Activated naive CD4-positive, alpha-beta T cell treated with anti-CD3 and anti-CD28 coated beads, Interleukin-2, amount 10 ng/mL, durations not matched to agents 7 days and 5 days (primary cell): ENCODE data around the gene RAB12.
"Not testable (repeated sequence)": the region's sequence is repeated elsewhere in the genome, so short reads cannot be mapped to it uniquely, and the experiment has no call there.

Experiments used
- CTCF ChIA-PET: fragments of 350-600 bp; sonication (Branson Sonifier 250); formaldehyde crosslinking; loops from one replicate; lab custom pipeline; 2021; ENCODE audit warnings: antibody characterized with exemption; lab: Charles Lee
- DNase-seq: peaks from one replicate; pipeline ENCODE4 v3.0.0-alpha.2; 2020
- H3K27ac Mint-ChIP-seq: one replicate; pipeline ENCODE4 v1.8.0; 2021; ENCODE audit warnings: mild to moderate bottlenecking, moderate library complexity, mixed read lengths
- H3K27me3 Mint-ChIP-seq: one replicate; pipeline ENCODE4 v1.8.0; 2021; ENCODE audit warnings: mild to moderate bottlenecking, mixed read lengths
- H3K36me3 Mint-ChIP-seq: one replicate; pipeline ENCODE4 v1.8.0; 2021; ENCODE audit warnings: mixed read lengths
- H3K4me1 Mint-ChIP-seq: one replicate; pipeline ENCODE4 v1.8.0; 2021; ENCODE audit warnings: mixed read lengths
- H3K4me3 Mint-ChIP-seq: one replicate; pipeline ENCODE4 v1.8.0; 2021; ENCODE audit warnings: mild to moderate bottlenecking, moderate library complexity, mixed read lengths
- H3K9me3 Mint-ChIP-seq: one replicate; pipeline ENCODE4 v1.8.0; 2021; ENCODE audit warnings: mixed read lengths

RAB12 gene

DNA sequence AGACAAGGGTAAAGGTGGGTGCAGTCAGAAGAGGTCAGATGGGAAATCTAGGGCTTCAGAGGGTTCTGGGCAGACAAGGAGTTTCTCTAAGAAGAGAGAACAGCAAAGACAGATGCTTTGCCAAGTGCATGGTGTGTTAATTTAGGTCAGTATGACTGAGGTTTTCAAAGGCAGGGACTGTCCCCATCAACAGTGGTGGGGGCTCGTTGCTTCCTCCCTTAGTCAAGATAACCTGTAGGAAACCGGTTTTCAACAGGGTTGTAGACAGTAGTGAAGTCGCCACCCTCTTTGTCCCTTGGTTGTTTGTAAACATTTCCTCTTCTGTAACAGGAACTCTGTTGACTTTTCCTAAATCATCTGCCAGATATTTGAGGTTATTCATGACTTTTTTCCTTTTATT lies 11.6 kb downstream of the RAB12 start:
- peaks cover 27% of the 10 kb centered on the region for H3K4me1 Mint-ChIP-seq
- H3K36me3 Mint-ChIP-seq = peaks cover 47% of the 10 kb centered on the region
- CTCF ChIA-PET = no interaction called here
- no peak for DNase-seq
- H3K27ac Mint-ChIP-seq = no peak overlapping the region
- H3K27me3 Mint-ChIP-seq = no peaks in the 10 kb centered on the region
- H3K9me3 Mint-ChIP-seq = peaks cover 8% of the 10 kb centered on the region
- H3K4me3 Mint-ChIP-seq = no peak overlapping the region

DNA sequence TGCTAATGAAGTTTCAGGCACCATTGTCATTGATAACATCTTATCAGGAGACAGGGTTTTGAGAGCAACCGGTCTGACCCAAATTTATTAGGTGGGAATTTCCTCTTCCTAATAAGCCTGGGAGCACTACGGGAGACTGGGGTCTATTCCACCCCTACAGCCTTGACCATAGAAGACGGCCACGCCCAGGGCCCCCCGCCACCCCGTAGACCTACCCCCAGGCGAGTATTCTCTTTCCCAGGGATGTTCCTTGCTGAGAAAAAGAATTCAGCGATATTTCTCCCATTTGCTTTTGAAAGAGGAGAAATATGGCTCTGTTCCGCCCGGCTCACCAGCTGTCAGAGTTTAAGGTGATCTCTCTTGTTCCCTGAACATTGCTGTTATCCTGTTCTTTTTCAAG lies 13.4 kb downstream of the RAB12 start:
- H3K27ac Mint-ChIP-seq, H3K27me3 Mint-ChIP-seq, H3K4me3 Mint-ChIP-seq, DNase-seq, H3K9me3 Mint-ChIP-seq, CTCF ChIA-PET: not testable (repeated sequence)
- Mint-ChIP-seq H3K4me1 (peaks cover 27% of the 10 kb centered on the region), H3K36me3 (peaks cover 58% of the 10 kb centered on the region)

DNA sequence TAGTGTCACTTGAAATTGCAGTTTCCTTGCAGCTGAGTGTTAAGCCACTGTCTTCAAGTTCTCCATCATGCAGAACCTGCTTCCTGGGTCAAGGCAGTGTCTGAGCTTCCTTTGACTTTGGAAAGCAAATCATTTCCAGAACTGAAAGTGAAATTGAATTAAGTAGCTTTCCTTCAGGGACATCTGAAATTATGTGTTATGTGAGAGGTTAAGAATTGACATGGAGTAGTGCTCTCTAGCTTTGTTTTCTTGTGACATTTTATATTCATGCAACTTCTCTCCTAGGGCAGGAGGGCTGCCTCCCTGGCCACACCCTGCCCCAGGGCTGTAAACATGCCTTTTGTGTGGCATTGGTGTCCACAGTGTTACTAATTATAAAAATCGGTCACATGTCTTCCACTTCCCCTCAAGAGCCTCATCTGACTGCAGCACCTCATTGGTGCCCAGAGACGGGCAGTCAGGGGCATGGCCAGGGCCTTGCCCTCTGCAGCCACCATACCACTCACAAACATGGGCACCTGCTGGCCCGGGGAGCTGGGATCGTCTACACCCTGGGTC lies 14.4 kb downstream of the RAB12 start:
- CTCF ChIA-PET = no interaction called here
- H3K27me3 Mint-ChIP-seq = no peaks in the 10 kb centered on the region
- peak overlapping the region; percentile 34 for H3K4me3 Mint-ChIP-seq
- peaks cover 56% of the 10 kb centered on the region for H3K36me3 Mint-ChIP-seq
- peaks cover 8% of the 10 kb centered on the region for H3K9me3 Mint-ChIP-seq
- peak; percentile 27 for DNase-seq
- H3K27ac Mint-ChIP-seq = peak overlapping the region; percentile 78
- H3K4me1 Mint-ChIP-seq = peaks cover 27% of the 10 kb centered on the region

DNA sequence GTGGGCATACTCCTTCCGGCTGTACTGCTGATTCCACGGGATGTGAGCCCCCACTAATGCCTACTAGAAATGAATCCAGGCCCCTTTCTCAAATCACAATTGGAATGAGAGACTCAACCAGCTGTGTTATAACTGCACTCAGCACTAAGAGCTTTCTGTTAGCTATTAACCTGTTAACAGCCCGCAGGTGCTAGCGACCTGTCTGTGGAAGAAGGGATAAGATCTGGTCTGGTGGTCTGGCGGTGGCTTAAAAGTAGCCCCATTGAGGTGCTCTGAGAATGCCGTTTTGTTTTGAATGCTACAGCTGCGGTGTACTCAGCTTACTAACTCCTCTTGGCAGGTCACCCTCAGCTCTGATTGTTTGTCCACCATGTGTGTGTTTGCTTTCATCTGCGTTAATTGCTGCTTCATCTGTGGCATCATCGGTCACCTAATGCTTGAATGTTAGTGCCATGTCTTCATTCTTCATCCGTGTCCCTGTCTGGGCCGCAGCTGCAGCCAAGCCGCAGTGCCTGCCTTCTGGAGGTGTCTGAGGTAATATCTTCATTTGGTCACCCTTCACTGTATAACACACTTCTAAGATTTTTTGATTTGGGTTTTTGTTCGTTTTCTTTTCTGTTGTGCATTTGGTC lies 16.3 kb downstream of the RAB12 start:
- Mint-ChIP-seq H3K36me3 (peaks cover 52% of the 10 kb centered on the region), H3K27me3 (no peaks in the 10 kb centered on the region), H3K9me3 (peaks cover 8% of the 10 kb centered on the region), H3K27ac (no peak overlapping the region), H3K4me1 (peaks cover 25% of the 10 kb centered on the region), H3K4me3 (no peak overlapping the region)
- CTCF ChIA-PET = interaction anchor here (0.6 to 1.6 kb wide), 3 partner anchors 9 to 28 kb away, joined by 3 to 5 read pairs (median 3); no protein-coding TSS in a partner anchor
- no peak for DNase-seq

DNA sequence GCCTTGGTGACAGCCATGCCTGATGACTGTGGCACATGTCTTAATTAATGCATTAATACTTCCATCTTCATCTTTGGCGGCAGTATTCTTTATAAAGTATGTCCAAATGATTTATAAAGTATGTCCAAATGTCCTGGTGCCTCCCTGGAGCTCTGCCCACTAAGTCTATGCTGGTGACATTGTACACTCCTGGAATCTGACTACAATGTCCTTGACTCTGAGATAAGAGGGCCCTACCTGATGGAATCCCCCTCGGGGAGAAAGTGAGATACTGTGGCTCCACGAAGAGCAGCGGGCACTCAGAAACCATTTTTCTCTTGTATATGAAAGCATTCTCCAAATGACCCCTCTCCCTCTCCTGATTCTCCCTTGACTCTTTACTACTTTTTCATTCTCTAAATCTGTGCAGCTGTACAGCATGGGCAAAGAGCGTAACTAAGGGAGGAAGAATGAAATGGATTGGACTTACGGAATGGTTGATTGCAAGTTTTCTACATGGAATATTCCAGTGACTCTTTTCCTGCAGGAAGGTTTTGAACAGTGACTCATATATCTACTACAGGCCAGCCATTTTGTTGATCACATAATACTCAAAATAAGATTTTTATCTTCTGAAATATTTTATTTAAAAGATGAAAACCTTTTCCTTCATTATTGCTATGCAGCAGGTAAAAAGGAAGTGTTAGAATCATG lies 17.3 kb downstream of the RAB12 start:
- no peak for DNase-seq
- H3K9me3 Mint-ChIP-seq = peaks cover 6% of the 10 kb centered on the region
- H3K4me1 Mint-ChIP-seq = peaks cover 22% of the 10 kb centered on the region
- no peaks in the 10 kb centered on the region for H3K27me3 Mint-ChIP-seq
- CTCF ChIA-PET = interaction anchor here (1.6 kb wide), 1 partner anchor 27 kb away, joined by 5 read pairs; no protein-coding TSS in a partner anchor
- peaks cover 46% of the 10 kb centered on the region for H3K36me3 Mint-ChIP-seq
- no peak overlapping the region for H3K4me3 Mint-ChIP-seq
- no peak overlapping the region for H3K27ac Mint-ChIP-seq

DNA sequence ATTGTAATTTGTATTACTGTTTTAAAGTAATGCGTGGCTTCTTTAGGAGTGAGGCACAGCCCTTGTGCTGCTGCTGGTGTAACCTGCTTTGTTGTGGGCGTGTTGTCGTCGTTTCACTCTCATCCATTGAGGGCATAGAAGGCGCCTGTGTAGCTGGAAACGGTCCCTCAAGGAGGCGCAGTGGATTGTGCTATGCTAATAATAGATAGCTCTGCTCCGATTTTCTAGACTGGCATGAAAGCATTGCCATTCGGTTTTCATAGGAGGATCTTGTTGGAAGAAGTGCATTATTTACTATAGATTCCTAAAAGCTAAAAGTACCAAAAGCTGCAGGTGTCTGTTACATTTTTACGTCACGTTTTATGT lies 17.9 kb downstream of the RAB12 start:
- Mint-ChIP-seq H3K27ac (no peak overlapping the region), H3K9me3 (peaks cover 4% of the 10 kb centered on the region), H3K4me3 (no peak overlapping the region), H3K4me1 (peaks cover 21% of the 10 kb centered on the region), H3K27me3 (no peaks in the 10 kb centered on the region), H3K36me3 (peaks cover 41% of the 10 kb centered on the region)
- CTCF ChIA-PET = no interaction called here
- no peak for DNase-seq

DNA sequence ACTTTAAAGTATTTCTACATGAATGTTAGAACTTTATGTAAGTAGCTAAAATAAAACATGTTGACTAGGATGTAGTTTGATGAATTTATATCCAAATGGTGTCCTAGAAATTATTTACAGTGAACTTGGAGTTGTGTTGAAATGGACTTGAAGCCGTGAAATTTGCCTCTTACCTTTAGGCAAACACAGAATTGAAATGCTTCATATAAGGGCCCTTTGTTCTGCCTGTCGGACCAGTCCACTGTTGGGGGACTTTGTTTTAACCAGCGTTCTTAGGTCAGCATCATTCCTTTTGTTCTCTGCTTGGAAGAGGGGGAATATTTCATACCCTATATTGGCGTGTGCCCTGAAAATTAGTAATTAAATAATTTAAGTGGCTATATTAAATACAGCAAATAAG lies 18.3 kb downstream of the RAB12 start:
- H3K36me3 Mint-ChIP-seq = peaks cover 38% of the 10 kb centered on the region
- H3K27me3 Mint-ChIP-seq = no peaks in the 10 kb centered on the region
- DNase-seq = no peak
- H3K4me1 Mint-ChIP-seq = peaks cover 17% of the 10 kb centered on the region
- H3K9me3 Mint-ChIP-seq = no peaks in the 10 kb centered on the region
- H3K4me3 Mint-ChIP-seq = no peak overlapping the region
- H3K27ac Mint-ChIP-seq = no peak overlapping the region
- CTCF ChIA-PET = no interaction called here

DNA sequence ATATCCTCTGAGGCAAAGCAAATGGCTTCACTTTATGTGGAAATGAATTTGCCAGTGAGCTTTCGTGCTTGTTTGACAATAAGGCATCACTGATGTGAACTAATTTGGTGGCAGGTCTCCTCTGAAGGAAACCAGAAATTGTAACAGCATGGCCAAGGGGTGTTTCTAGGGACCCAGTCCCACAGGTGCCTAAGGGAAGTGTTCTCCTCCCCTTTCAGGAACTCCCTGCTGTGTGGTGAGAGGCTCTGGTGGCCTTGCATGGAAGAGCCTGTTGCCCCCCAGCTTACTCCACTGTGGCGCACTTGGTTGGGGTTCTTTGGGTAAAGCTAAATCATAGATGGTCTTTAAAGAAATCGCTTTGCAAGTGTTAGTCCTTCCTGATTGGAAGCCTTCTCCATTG lies 20.4 kb downstream of the RAB12 start:
- H3K9me3 Mint-ChIP-seq = no peaks in the 10 kb centered on the region
- H3K4me1 Mint-ChIP-seq = peaks cover under 1% of the 10 kb centered on the region
- no peak overlapping the region for H3K4me3 Mint-ChIP-seq
- peaks cover 43% of the 10 kb centered on the region for H3K36me3 Mint-ChIP-seq
- H3K27ac Mint-ChIP-seq = no peak overlapping the region
- no peaks in the 10 kb centered on the region for H3K27me3 Mint-ChIP-seq
- DNase-seq = no peak
- CTCF ChIA-PET = no interaction called here

DNA sequence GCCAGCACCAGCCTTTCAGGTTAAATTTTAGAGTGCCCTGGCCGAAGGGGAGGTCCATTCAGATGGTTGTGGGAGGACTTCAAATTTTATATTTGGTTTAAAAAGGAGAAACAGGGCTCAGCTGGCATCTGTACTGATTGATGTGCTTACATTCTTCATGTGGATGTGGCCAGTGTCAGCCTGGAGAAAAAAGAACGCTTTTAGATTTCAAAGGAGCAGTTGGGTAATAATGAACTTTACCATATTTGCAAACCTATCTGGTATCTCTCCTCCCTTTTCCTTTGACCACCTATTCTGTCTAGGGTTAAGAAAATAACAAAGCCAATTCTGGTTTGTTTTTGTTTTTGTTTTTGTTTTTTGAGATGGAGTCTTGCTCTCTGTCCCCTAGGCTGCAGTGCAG lies 21.3 kb downstream of the RAB12 start:
- H3K9me3 Mint-ChIP-seq = no peaks in the 10 kb centered on the region
- H3K36me3 Mint-ChIP-seq = peaks cover 42% of the 10 kb centered on the region
- no peak for DNase-seq
- no peaks in the 10 kb centered on the region for H3K4me1 Mint-ChIP-seq
- CTCF ChIA-PET = no interaction called here
- H3K27me3 Mint-ChIP-seq = no peaks in the 10 kb centered on the region
- no peak overlapping the region for H3K4me3 Mint-ChIP-seq
- no peak overlapping the region for H3K27ac Mint-ChIP-seq

DNA sequence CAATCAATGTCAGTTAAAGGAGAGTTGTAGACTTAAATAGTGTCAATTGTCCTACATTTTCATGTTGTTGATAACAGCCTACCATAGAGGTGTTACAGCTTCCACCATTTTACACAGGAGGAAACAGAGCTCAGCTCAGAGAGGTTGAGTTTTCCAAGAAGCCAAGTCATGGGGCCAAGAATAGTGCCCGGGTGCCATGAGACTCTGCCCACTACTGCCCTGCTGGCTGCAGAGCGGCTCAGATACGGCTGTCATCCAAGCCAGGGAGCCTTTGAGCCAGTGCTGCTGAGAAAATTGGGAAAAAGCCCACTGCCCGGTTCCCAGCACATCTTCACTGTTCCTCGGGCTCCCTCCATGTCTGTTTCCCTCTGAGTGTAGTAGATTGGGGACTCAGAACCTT lies 22.0 kb downstream of the RAB12 start:
- H3K36me3 Mint-ChIP-seq = peaks cover 39% of the 10 kb centered on the region
- no peaks in the 10 kb centered on the region for H3K9me3 Mint-ChIP-seq
- DNase-seq = no peak
- CTCF ChIA-PET = no interaction called here
- H3K27me3 Mint-ChIP-seq = no peaks in the 10 kb centered on the region
- no peak overlapping the region for H3K4me3 Mint-ChIP-seq
- H3K4me1 Mint-ChIP-seq = no peaks in the 10 kb centered on the region
- no peak overlapping the region for H3K27ac Mint-ChIP-seq

DNA sequence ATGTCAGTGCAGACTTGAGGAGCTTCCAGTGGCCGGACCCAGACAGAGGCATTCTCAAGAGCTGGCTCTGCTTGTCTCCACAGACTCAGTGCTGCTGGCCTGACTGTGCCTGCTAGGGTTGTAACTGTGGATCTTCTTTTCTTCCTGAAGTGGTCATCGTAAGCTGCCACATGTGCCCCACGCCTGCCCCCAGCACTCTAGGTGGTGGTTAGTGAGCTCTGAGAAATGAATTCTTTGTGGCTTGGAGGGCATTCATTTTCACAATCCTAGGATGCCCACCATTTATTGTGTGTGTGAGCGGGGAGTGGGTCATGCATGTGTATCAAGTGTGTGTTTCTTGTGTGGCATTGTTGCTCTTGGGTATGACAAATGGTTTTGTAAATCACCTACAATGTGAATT lies 23.1 kb downstream of the RAB12 start:
- Mint-ChIP-seq H3K27ac (no peak overlapping the region), H3K4me3 (no peak overlapping the region), H3K9me3 (no peaks in the 10 kb centered on the region), H3K36me3 (peaks cover 32% of the 10 kb centered on the region), H3K4me1 (no peaks in the 10 kb centered on the region), H3K27me3 (no peaks in the 10 kb centered on the region)
- CTCF ChIA-PET = no interaction called here
- DNase-seq = no peak

DNA sequence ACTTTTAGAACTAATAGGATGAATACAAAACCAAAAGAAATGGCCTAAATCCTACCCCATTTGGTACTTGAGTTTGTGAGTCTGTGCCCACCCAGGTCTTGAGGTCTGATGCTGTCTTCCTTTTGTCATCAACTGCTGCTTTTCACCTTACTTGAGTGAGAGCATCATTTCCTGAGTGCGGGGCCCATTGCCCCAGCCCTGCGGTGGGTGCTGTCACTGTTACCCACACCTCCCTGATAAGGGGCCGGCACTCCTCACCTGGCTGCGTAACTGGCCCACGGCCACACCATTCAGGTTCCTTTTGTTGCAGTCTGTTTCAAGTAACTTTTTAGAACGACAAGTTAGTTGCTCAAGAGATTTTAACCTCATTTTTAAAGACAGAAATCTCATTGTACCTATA lies 25.3 kb downstream of the RAB12 start:
- H3K27me3 Mint-ChIP-seq = no peaks in the 10 kb centered on the region
- no peak overlapping the region for H3K4me3 Mint-ChIP-seq
- H3K36me3 Mint-ChIP-seq = peaks cover 45% of the 10 kb centered on the region
- H3K4me1 Mint-ChIP-seq = no peaks in the 10 kb centered on the region
- H3K9me3 Mint-ChIP-seq = no peaks in the 10 kb centered on the region
- H3K27ac Mint-ChIP-seq = no peak overlapping the region
- CTCF ChIA-PET = no interaction called here
- DNase-seq = no peak

DNA sequence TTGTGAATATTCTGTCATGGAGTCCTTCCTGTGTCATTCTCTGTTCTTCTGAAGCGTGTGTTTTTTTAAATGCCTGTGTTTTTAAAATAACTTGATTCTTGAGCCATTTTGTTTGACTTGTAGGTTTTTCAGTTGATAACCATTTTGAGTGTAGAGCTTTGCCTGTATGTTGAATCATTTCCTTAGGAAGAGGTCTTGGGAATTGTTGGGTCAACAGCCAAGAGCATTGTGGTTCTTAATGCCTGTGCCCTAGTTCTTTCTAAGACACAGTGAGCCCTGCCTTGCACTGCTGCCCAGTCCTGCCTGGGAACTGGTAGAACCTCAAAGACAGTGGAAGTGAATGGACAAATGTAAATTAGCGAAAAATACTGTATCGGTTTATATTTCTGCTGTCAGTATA lies 25.9 kb downstream of the RAB12 start:
- Mint-ChIP-seq H3K9me3 (no peaks in the 10 kb centered on the region), H3K4me1 (no peaks in the 10 kb centered on the region), H3K27me3 (no peaks in the 10 kb centered on the region), H3K36me3 (peaks cover 50% of the 10 kb centered on the region), H3K27ac (peak overlapping the region; percentile 69), H3K4me3 (no peak overlapping the region)
- CTCF ChIA-PET = no interaction called here
- DNase-seq = no peak

DNA sequence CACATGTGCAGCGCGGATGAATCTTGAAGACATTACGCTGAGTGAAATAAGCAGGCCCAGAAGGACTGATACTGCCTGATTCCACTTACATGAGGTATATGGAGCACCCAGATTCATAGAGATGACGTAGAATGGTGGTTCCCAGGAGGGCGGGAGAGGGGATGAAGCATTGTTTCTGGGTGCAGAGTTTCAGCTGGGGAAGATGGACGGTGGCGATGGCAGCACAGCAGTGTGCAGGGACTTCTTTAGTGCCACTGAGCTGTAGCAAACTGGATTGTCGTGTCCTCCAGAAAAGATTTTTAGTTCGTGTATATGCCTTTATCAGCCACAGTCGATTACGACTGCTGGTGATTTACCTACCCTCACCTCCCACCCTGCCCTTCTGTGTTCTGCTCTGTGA lies 30.5 kb downstream of the RAB12 start:
- peaks cover 46% of the 10 kb centered on the region for H3K36me3 Mint-ChIP-seq
- H3K9me3 Mint-ChIP-seq = no peaks in the 10 kb centered on the region
- no peak overlapping the region for H3K4me3 Mint-ChIP-seq
- no peak overlapping the region for H3K27ac Mint-ChIP-seq
- CTCF ChIA-PET = no interaction called here
- no peak for DNase-seq
- no peaks in the 10 kb centered on the region for H3K27me3 Mint-ChIP-seq
- H3K4me1 Mint-ChIP-seq = no peaks in the 10 kb centered on the region

DNA sequence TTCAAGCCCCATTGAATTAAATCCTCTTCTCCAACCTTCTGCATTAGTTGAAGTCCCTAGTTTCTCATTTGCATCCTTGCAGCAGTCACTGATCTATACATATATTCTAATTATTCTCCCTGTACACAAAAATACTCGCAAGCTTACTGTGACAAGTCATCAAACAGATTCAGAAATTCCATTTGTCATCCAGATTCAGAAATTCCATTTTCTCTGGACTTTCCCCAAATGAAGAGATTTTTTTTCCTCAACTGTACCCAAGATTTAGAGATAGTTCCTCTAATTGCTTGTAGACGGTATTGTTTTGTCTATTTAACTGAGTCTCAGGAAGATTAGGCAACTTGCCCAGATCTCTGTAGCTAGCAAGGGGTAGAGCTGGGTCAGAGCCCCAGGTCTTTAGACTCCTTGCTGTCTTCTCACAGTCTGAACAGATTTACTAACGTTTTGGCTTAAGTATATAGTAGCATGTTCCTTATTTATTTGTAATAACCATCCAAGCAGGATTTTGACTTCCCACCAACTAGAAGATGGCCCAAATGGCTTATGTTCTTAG lies 34.2 kb downstream of the RAB12 start:
- Mint-ChIP-seq H3K27ac (no peak overlapping the region), H3K4me1 (no peaks in the 10 kb centered on the region), H3K36me3 (peaks cover 26% of the 10 kb centered on the region), H3K4me3 (no peak overlapping the region), H3K27me3 (peaks cover 14% of the 10 kb centered on the region), H3K9me3 (no peaks in the 10 kb centered on the region)
- no peak for DNase-seq
- CTCF ChIA-PET = interaction anchor here (3.7 kb wide), 1 partner anchor 11 kb away, joined by 17 read pairs; no protein-coding TSS in a partner anchor
